Mesenchymal stem cell (in vitro differentiated cells and primary cell): ENCODE data around the gene SULF2.

ENCODE experiments used
- DNase-seq: peaks from one replicate; pipeline ENCODE4 v3.0.0-alpha.2; 2013
- H2AFZ ChIP-seq: one replicate; pipeline ENCODE4 v1.6.1; 2013; ENCODE audit warnings: low read depth, mild to moderate bottlenecking, control low read depth, inconsistent platforms, low read length, moderate library complexity
- H2AK5ac ChIP-seq: 2 replicates; pipeline ENCODE4 v1.6.1; 2013; ENCODE audit warnings: low read length, moderate library complexity, mild to moderate bottlenecking, inconsistent platforms; ENCODE audit not compliant: severe bottlenecking
- H2BK120ac ChIP-seq: one replicate; pipeline ENCODE4 v1.6.1; 2013; ENCODE audit warnings: low read depth, mild to moderate bottlenecking, inconsistent platforms, low read length, moderate library complexity
- H2BK12ac ChIP-seq, 2 experiments: one replicate each; pipeline ENCODE4 v1.6.1; 2013; ENCODE audit warnings: inconsistent platforms in 2 of 2, low read length in 2 of 2, mild to moderate bottlenecking in 2 of 2, moderate library complexity in 2 of 2, control low read depth in 1 of 2
- H2BK15ac ChIP-seq: one replicate; pipeline ENCODE4 v1.6.1; 2013; ENCODE audit warnings: mild to moderate bottlenecking, low read depth, inconsistent platforms; ENCODE audit not compliant: poor library complexity, severe bottlenecking
- H2BK5ac ChIP-seq: 2 replicates; pipeline ENCODE4 v1.6.1; 2013; ENCODE audit warnings: low read depth, mild to moderate bottlenecking, low read length, control low read depth, inconsistent platforms; ENCODE audit not compliant: poor library complexity, severe bottlenecking
- H3K14ac ChIP-seq, 2 experiments: one replicate each; pipeline ENCODE4 v1.6.1; 2013; ENCODE audit warnings: inconsistent platforms in 2 of 2, low read length in 2 of 2, control low read depth in 1 of 2, mild to moderate bottlenecking in 1 of 2, moderate library complexity in 1 of 2
- H3K18ac ChIP-seq, 2 experiments: one replicate each; pipeline ENCODE4 v1.6.1; 2013; ENCODE audit warnings: inconsistent platforms in 2 of 2, low read length in 2 of 2, control low read depth in 1 of 2, low read depth in 1 of 2, mild to moderate bottlenecking in 1 of 2
- H3K23ac ChIP-seq, 2 experiments: one replicate each; pipeline ENCODE4 v1.6.1; 2013; ENCODE audit warnings: inconsistent platforms in 2 of 2, low read length in 2 of 2, mild to moderate bottlenecking in 2 of 2, moderate library complexity in 2 of 2, control low read depth in 1 of 2
- H3K27ac ChIP-seq: 2 replicates; pipeline ENCODE4 v1.5.1; 2013; ENCODE audit warnings: mild to moderate bottlenecking, moderate library complexity, low read length, control low read depth, inconsistent platforms; ENCODE audit not compliant: poor library complexity, severe bottlenecking
- H3K27me3 ChIP-seq, 2 experiments: 2 replicates each; pipeline versions ENCODE4 v1.6.1 to v1.7.0; 2013; ENCODE audit warnings: low read length in 2 of 2, mild to moderate bottlenecking in 2 of 2, moderate library complexity in 2 of 2, control low read depth in 1 of 2, inconsistent platforms in 1 of 2; ENCODE audit not compliant: control insufficient read depth in 1 of 2, insufficient read depth in 1 of 2
- H3K36me3 ChIP-seq, 2 experiments: 2 replicates each; pipeline versions ENCODE4 v1.6.1 to v1.7.0; 2013; ENCODE audit warnings: low read length in 2 of 2, control low read depth in 1 of 2, inconsistent platforms in 1 of 2, low read depth in 1 of 2, mild to moderate bottlenecking in 1 of 2; ENCODE audit not compliant: insufficient read depth in 2 of 2, control insufficient read depth in 1 of 2
- H3K4ac ChIP-seq, 2 experiments: one replicate each; pipeline ENCODE4 v1.6.1; 2013; ENCODE audit warnings: inconsistent platforms in 2 of 2, low read length in 2 of 2, mild to moderate bottlenecking in 2 of 2, moderate library complexity in 2 of 2, control low read depth in 1 of 2, low read depth in 1 of 2
- H3K4me1 ChIP-seq: 2 replicates; pipeline ENCODE4 v1.6.1; 2013; ENCODE audit warnings: low read depth, low read length, control low read depth; ENCODE audit not compliant: control insufficient read depth, insufficient read depth
- H3K4me2 ChIP-seq: 2 replicates; pipeline ENCODE4 v1.6.1; 2013; ENCODE audit warnings: low read length, mild to moderate bottlenecking, inconsistent platforms; ENCODE audit not compliant: poor library complexity, severe bottlenecking
- H3K4me3 ChIP-seq, 2 experiments: 2 replicates each; pipeline versions ENCODE4 v1.5.1 to v1.7.0; 2013; ENCODE audit warnings: low read length in 2 of 2, mild to moderate bottlenecking in 2 of 2, control low read depth in 1 of 2, low read depth in 1 of 2; ENCODE audit not compliant: insufficient read depth in 1 of 2
- H3K79me1 ChIP-seq: replicated peaks from 2 replicates; pipeline ENCODE4 v1.6.1; 2013; ENCODE audit warnings: mild to moderate bottlenecking, control low read depth, low read length, inconsistent platforms; ENCODE audit not compliant: poor library complexity, severe bottlenecking
- H3K9ac ChIP-seq: 2 replicates; pipeline ENCODE4 v1.7.0; 2013; ENCODE audit warnings: mild to moderate bottlenecking, low read length, moderate library complexity
- H3K9me3 ChIP-seq: 2 replicates; pipeline ENCODE4 v1.7.0; 2013; ENCODE audit warnings: mild to moderate bottlenecking, low read length; ENCODE audit not compliant: control insufficient read depth
- H4K8ac ChIP-seq: one replicate; pipeline ENCODE4 v1.6.1; 2013; ENCODE audit warnings: inconsistent platforms, mild to moderate bottlenecking, low read length, moderate library complexity
- H4K91ac ChIP-seq: one replicate; pipeline ENCODE4 v1.6.1; 2013; ENCODE audit warnings: mild to moderate bottlenecking, low read length, inconsistent platforms
- WGBS: methylation state at CpG from one replicate; pipeline ENCODE4 v1.1.7; 2013; ENCODE audit warnings: mixed read lengths; 5-methylcytosine and 5-hydroxymethylcytosine counted together

SULF2 gene

GRCh38 chr20:47775841-47776240, 9.4 kb downstream of the SULF2 start:
- H3K9ac ChIP-seq: no peak overlapping the region
- peaks cover 0 to 4% of the 10 kb centered on the region in 2 experiments for H3K36me3 ChIP-seq
- H3K4me1 ChIP-seq: peaks cover 7% of the 10 kb centered on the region
- H4K8ac ChIP-seq: no peak overlapping the region
- no peak overlapping the region for H2AK5ac ChIP-seq
- WGBS: 58% methylated on average over 4 of the region's 5 CpGs
- no peak overlapping the region for H3K14ac ChIP-seq
- H3K4me3 ChIP-seq: no peak overlapping the region
- H2BK5ac ChIP-seq: no peak overlapping the region
- no peak overlapping the region for H3K4me2 ChIP-seq
- no peak overlapping the region for H4K91ac ChIP-seq
- no peak overlapping the region for H3K18ac ChIP-seq
- H2BK120ac ChIP-seq: no peak overlapping the region
- DNase-seq: no peak
- H2AFZ ChIP-seq: no peak overlapping the region
- peaks cover 19% of the 10 kb centered on the region for H3K9me3 ChIP-seq
- peaks cover 26% of the 10 kb centered on the region for H3K79me1 ChIP-seq
- no peak overlapping the region for H3K4ac ChIP-seq
- no peak overlapping the region for H2BK15ac ChIP-seq
- no peak overlapping the region for H3K23ac ChIP-seq
- H2BK12ac ChIP-seq: no peak overlapping the region
- no peak overlapping the region for H3K27ac ChIP-seq
- peaks cover 24 to 31% of the 10 kb centered on the region in 2 experiments for H3K27me3 ChIP-seq

- H2BK5ac ChIP-seq: no peak overlapping the region
- H2BK15ac ChIP-seq: no peak overlapping the region
- 93% methylated on average over 5 of the region's 5 CpGs for WGBS
- H2AK5ac ChIP-seq: no peak overlapping the region
- no peak overlapping the region for H2BK120ac ChIP-seq
- H3K4me1 ChIP-seq: peaks cover 7% of the 10 kb centered on the region
- no peak overlapping the region for H4K91ac ChIP-seq
- H2BK12ac ChIP-seq: no peak overlapping the region
- no peak overlapping the region for H3K4me2 ChIP-seq
- peaks cover 24% of the 10 kb centered on the region for H3K79me1 ChIP-seq
- H2AFZ ChIP-seq: no peak overlapping the region
- peaks cover 21 to 31% of the 10 kb centered on the region in 2 experiments for H3K27me3 ChIP-seq
- no peak for DNase-seq
- no peak overlapping the region for H3K4me3 ChIP-seq
- H3K18ac ChIP-seq: no peak overlapping the region
- no peak overlapping the region for H3K4ac ChIP-seq
- peaks cover 0 to 6% of the 10 kb centered on the region in 2 experiments for H3K36me3 ChIP-seq
- H3K9me3 ChIP-seq: peaks cover 24% of the 10 kb centered on the region
- no peak overlapping the region for H3K27ac ChIP-seq
- no peak overlapping the region for H3K23ac ChIP-seq
- H3K9ac ChIP-seq: no peak overlapping the region
- no peak overlapping the region for H4K8ac ChIP-seq
- H3K14ac ChIP-seq: no peak overlapping the region
These were observed 10.2 kb downstream of the SULF2 start for GRCh38 chr20:47775039-47775438.

GRCh38 chr20:47774131-47774777, 11.0 kb downstream of the SULF2 start:
- Histone ChIP-seq H3K36me3 (peaks cover 0 to 6% of the 10 kb centered on the region in 2 experiments), H3K4me2 (no peak overlapping the region), H3K4me1 (peaks cover 7% of the 10 kb centered on the region), H3K27me3 (peaks cover 21 to 31% of the 10 kb centered on the region in 2 experiments), H2BK5ac (no peak overlapping the region), H3K4ac (no peak overlapping the region), H4K8ac (no peak overlapping the region), H2AK5ac (no peak overlapping the region), H2AFZ (no peak overlapping the region), H2BK120ac (no peak overlapping the region), H3K18ac (no peak overlapping the region), H3K9me3 (peaks cover 24% of the 10 kb centered on the region), H3K79me1 (peaks cover 23% of the 10 kb centered on the region), H3K9ac (no peak overlapping the region), H2BK12ac (no peak overlapping the region), H4K91ac (no peak overlapping the region), H2BK15ac (no peak overlapping the region), H3K14ac (no peak overlapping the region), H3K4me3 (no peak overlapping the region), H3K27ac (no peak overlapping the region), H3K23ac (no peak overlapping the region)
- 84% methylated on average over 14 of the region's 14 CpGs for WGBS
- DNase-seq: no peak

GRCh38 chr20:47773371-47773786, 11.9 kb downstream of the SULF2 start:
- 85% methylated on average over 8 of the region's 8 CpGs for WGBS

More at GRCh38 chr20:47773371-47773786, 11.9 kb downstream of the SULF2 start:
- Histone ChIP-seq H3K27ac (no peak overlapping the region), H3K4me2 (no peak overlapping the region), H3K23ac (no peak overlapping the region), H3K79me1 (peaks cover 19% of the 10 kb centered on the region), H2BK12ac (no peak overlapping the region), H2AFZ (no peak overlapping the region), H2BK15ac (no peak overlapping the region), H3K18ac (no peak overlapping the region), H2BK120ac (no peak overlapping the region), H3K9me3 (peaks cover 24% of the 10 kb centered on the region), H2BK5ac (no peak overlapping the region), H3K9ac (no peak overlapping the region), H3K14ac (no peak overlapping the region), H4K8ac (no peak overlapping the region), H3K4me1 (peaks cover 6% of the 10 kb centered on the region), H3K4me3 (no peak overlapping the region), H3K27me3 (peaks cover 21 to 27% of the 10 kb centered on the region in 2 experiments), H2AK5ac (no peak overlapping the region), H3K36me3 (peaks cover 0 to 6% of the 10 kb centered on the region in 2 experiments), H3K4ac (no peak overlapping the region), H4K91ac (no peak overlapping the region)
- no peak for DNase-seq
